Naive thymus-derived CD4-positive, alpha-beta T cell (primary cell): ENCODE results near the gene SPOP. TPM values are rescaled to one million over a fixed set of nuclear protein-coding genes. Genes with fewer than 3 reads are reported as not detected.

Source experiments
- ATAC-seq: fragments of 150-1000 bp; cut with Tn5 transposase; 2 replicates; pipeline ENCODE4 v1.10.0; 2021; ENCODE audit warnings: mild to moderate bottlenecking, moderate library complexity
- CTCF ChIA-PET: fragments of 350-600 bp; sonication (Branson Sonifier 250); formaldehyde crosslinking; loops from one replicate; lab custom pipeline; 2021; ENCODE audit warnings: antibody characterized with exemption; lab: Charles Lee
- POLR2A ChIA-PET: fragments of 350-600 bp; sonication (Branson Sonifier 250); formaldehyde crosslinking; loops from one replicate; lab custom pipeline; 2021; ENCODE audit warnings: antibody characterized with exemption, inconsistent platforms; lab: Charles Lee
- DNase-seq, 9 donors: peaks; one replicate each; pipeline versions ENCODE4 v3.0.0 to v3.0.0-alpha.2; 2020 to 2022; ENCODE audit warnings: mixed read lengths in 1 of 9
- H3K27ac ChIP-seq: one replicate; pipeline ENCODE4 v1.7.0; 2013; ENCODE audit warnings: mild to moderate bottlenecking, low read depth, low read length, moderate library complexity
- H3K27me3 ChIP-seq, 2 donors: one replicate each; pipeline ENCODE4 v1.7.0; 2013; ENCODE audit warnings: low read length in 2 of 2, mild to moderate bottlenecking in 2 of 2, moderate library complexity in 2 of 2; ENCODE audit not compliant: control insufficient read depth in 2 of 2, insufficient read depth in 2 of 2
- H3K36me3 ChIP-seq, 3 experiments: 1 replicate in 2 of 3; 2 replicates in 1 of 3; pipeline ENCODE4 v1.7.0; 2013; ENCODE audit warnings: low read length in 3 of 3, mild to moderate bottlenecking in 3 of 3, moderate library complexity in 1 of 3; ENCODE audit not compliant: insufficient read depth in 3 of 3, control insufficient read depth in 2 of 3
- H3K4me1 ChIP-seq, 2 donors: one replicate each; pipeline ENCODE4 v1.7.0; 2013; ENCODE audit warnings: low read length in 2 of 2, mild to moderate bottlenecking in 2 of 2, moderate library complexity in 1 of 2; ENCODE audit not compliant: control insufficient read depth in 2 of 2, insufficient read depth in 2 of 2
- H3K4me3 ChIP-seq: 2 replicates; pipeline ENCODE4 v1.7.0; 2013; ENCODE audit warnings: mild to moderate bottlenecking, low read length
- H3K9me3 ChIP-seq, 3 experiments: 1 replicate in 2 of 3; 2 replicates in 1 of 3; pipeline ENCODE4 v1.7.0; 2013; ENCODE audit warnings: low read length in 3 of 3; ENCODE audit not compliant: control insufficient read depth in 2 of 3
- H3K27ac Mint-ChIP-seq, 9 donors: one replicate each; pipeline ENCODE4 v1.8.0; 2020 to 2022; ENCODE audit warnings: mixed read lengths in 9 of 9, mild to moderate bottlenecking in 8 of 9, moderate library complexity in 5 of 9, inconsistent platforms in 2 of 9
- H3K27me3 Mint-ChIP-seq, 5 donors: one replicate each; pipeline ENCODE4 v1.8.0; 2021 to 2022; ENCODE audit warnings: mixed read lengths in 5 of 5, mild to moderate bottlenecking in 1 of 5
- H3K36me3 Mint-ChIP-seq, 5 donors: one replicate each; pipeline ENCODE4 v1.8.0; 2020 to 2022; ENCODE audit warnings: mixed read lengths in 5 of 5, mild to moderate bottlenecking in 3 of 5, inconsistent platforms in 1 of 5
- H3K4me1 Mint-ChIP-seq, 7 donors: one replicate each; pipeline ENCODE4 v1.8.0; 2020 to 2022; ENCODE audit warnings: mixed read lengths in 7 of 7, mild to moderate bottlenecking in 3 of 7, inconsistent platforms in 1 of 7
- H3K4me3 Mint-ChIP-seq, 10 donors: one replicate each; pipeline ENCODE4 v1.8.0; 2020 to 2022; ENCODE audit warnings: mild to moderate bottlenecking in 10 of 10, mixed read lengths in 10 of 10, moderate library complexity in 6 of 10, inconsistent platforms in 2 of 10
- H3K9me3 Mint-ChIP-seq, 11 donors: one replicate each; pipeline ENCODE4 v1.8.0; 2020 to 2022; ENCODE audit warnings: mixed read lengths in 11 of 11, mild to moderate bottlenecking in 4 of 11, inconsistent platforms in 1 of 11, moderate library complexity in 1 of 11
- intact Hi-C, 2 donors: fragments of 100-400 bp; cut with micrococcal nuclease; formaldehyde crosslinking; loops; one replicate each; pipeline ENCODE4 v1.15.1; 2023
- polyA plus RNA-seq, 2 donors: library from polyadenylated mRNA; unstranded; fragments of 300-500 nt; fragmentation: Illumina TruSeq; gene quantifications; one replicate each; pipeline ENCODE4 v1.2.3, GENCODE V29; 2021
- total RNA-seq, 6 experiments: library from RNA in 5 of 6; stranded (reverse) in 5 of 6; gene quantifications; 1 replicate in 5 of 6; 2 replicates in 1 of 6; pipeline ENCODE4 v1.2.3 and lab custom pipeline; 2021 to 2026

The SPOP gene
- total and polyA plus RNA-seq, 7 experiments from 2014 or later = 59.6 to 151 (median 81.2) TPM

GRCh38 chr17:49589577-49589927 lies 88.3 kb downstream of the SPOP start:
- POLR2A ChIA-PET = interaction anchor here (0.5 kb wide), 1 partner anchor 232 kb away, joined by 3 read pairs; no protein-coding TSS in a partner anchor
- CTCF ChIA-PET = interaction anchor here (1.2 kb wide), 1 partner anchor 20 kb away, joined by 3 read pairs; no protein-coding TSS in a partner anchor
- Histone ChIP-seq H3K4me3 (no peak overlapping the region), H3K9me3 (no peaks in the 10 kb centered on the region), H3K27me3 (no peaks in the 10 kb centered on the region), H3K4me1 (no peaks in the 10 kb centered on the region), H3K36me3 (peaks cover 0 to 3% (median 0%) of the 10 kb centered on the region in 3 experiments), H3K27ac (no peak overlapping the region)
- Mint-ChIP-seq H3K27ac (peak overlapping the region in 3 of 9 donors; percentile 9 to 59 (median 22)), H3K36me3 (peaks cover 0 to 22% (median 8%) of the 10 kb centered on the region in 5 donors), H3K27me3 (no peaks in the 10 kb centered on the region), H3K4me1 (peaks cover 0 to 10% (median 0%) of the 10 kb centered on the region in 7 donors), H3K4me3 (no peak overlapping the region), H3K9me3 (peaks cover 0 to 2% (median 0%) of the 10 kb centered on the region in 11 donors)
- intact Hi-C loops = no loop called here
- DNase-seq = no peak
- ATAC-seq = no peak

DNA sequence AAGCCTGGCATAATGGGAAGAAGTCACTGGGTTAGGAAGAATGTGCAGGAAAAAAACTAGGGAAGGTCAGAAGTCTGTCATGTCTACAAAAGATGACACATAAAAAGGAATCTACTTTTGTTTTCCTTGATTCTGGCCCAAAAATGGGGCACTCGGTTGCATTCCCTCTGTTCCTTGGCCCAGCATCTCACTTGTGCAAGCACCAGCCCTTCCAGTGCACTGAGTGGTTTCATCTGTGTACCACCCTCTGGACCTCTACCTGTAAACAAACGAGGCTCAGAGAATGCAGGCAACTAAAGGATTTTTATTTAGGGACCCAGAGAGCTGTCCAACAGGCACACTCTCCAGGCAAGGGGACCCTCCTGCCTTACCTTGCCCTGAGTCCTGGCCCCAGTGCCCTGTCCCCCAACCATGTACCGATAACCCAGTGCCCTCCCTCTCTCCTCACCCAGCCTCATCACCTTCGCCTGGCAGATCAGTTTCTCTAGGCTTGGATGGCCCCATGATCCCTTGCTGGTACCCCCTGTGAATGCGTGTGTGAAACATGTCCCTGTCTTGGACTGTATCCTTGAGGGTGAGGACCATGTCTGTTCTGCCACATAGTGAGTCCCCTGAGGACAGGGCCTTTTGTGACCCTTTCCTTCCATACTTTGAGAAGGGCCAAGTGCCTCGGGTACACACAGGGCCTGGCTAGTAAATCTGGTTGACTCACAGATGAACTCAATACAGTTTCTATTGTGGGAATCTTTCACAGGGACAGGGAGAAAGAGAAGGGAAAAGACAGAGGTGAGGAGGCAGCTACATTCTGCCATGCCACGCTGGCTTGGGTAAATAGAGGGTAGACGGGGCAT lies 88.9 kb downstream of the SPOP start:
- H3K36me3 Mint-ChIP-seq = peaks cover 0 to 22% (median 8%) of the 10 kb centered on the region in 5 donors
- Histone ChIP-seq H3K9me3 (no peaks in the 10 kb centered on the region), H3K4me1 (no peaks in the 10 kb centered on the region), H3K36me3 (peaks cover 0 to 3% (median 0%) of the 10 kb centered on the region in 3 experiments), H3K27ac (no peak overlapping the region), H3K27me3 (no peaks in the 10 kb centered on the region), H3K4me3 (no peak overlapping the region)
- no peak for ATAC-seq
- peak overlapping the region in 3 of 9 donors; percentile 52 to 81 (median 53) for H3K27ac Mint-ChIP-seq
- CTCF ChIA-PET = interaction anchor here (1.2 kb wide), 1 partner anchor 20 kb away, joined by 3 read pairs; no protein-coding TSS in a partner anchor
- H3K9me3 Mint-ChIP-seq = peaks cover 0 to 2% (median 0%) of the 10 kb centered on the region in 11 donors
- H3K4me1 Mint-ChIP-seq = peaks cover 0 to 10% (median 0%) of the 10 kb centered on the region in 7 donors
- DNase-seq = no peak
- no peaks in the 10 kb centered on the region for H3K27me3 Mint-ChIP-seq
- POLR2A ChIA-PET = no interaction called here
- intact Hi-C loops = no loop called here
- H3K4me3 Mint-ChIP-seq = no peak overlapping the region

- Histone ChIP-seq H3K4me1 (no peaks in the 10 kb centered on the region), H3K27ac (no peak overlapping the region), H3K27me3 (no peaks in the 10 kb centered on the region), H3K4me3 (no peak overlapping the region), H3K9me3 (no peaks in the 10 kb centered on the region), H3K36me3 (no peaks in the 10 kb centered on the region)
- ChIA-PET CTCF (no interaction called here), POLR2A (no interaction called here)
- peaks cover 0 to 10% (median 0%) of the 10 kb centered on the region in 7 donors for H3K4me1 Mint-ChIP-seq
- intact Hi-C loops = no loop called here
- H3K27ac Mint-ChIP-seq = peak overlapping the region in 1 of 9 donors; percentile 81
- peaks cover 0 to 22% (median 8%) of the 10 kb centered on the region in 5 donors for H3K36me3 Mint-ChIP-seq
- H3K27me3 Mint-ChIP-seq = no peaks in the 10 kb centered on the region
- no peak overlapping the region for H3K4me3 Mint-ChIP-seq
- no peak for ATAC-seq
- no peak for DNase-seq
- peaks cover 0 to 2% (median 0%) of the 10 kb centered on the region in 11 donors for H3K9me3 Mint-ChIP-seq
Observed at GRCh38 chr17:49588312-49588711, 89.6 kb downstream of the SPOP start.

GRCh38 chr17:49587366-49588073 lies 90.4 kb downstream of the SPOP start:
- no peaks in the 10 kb centered on the region for H3K4me1 ChIP-seq
- no peaks in the 10 kb centered on the region for H3K27me3 ChIP-seq
- peaks cover 0 to 10% (median 0%) of the 10 kb centered on the region in 7 donors for H3K4me1 Mint-ChIP-seq
- peak overlapping the region in 2 of 9 donors; percentile 8 to 76 for H3K27ac Mint-ChIP-seq
- H3K4me3 Mint-ChIP-seq = no peak overlapping the region
- no peak overlapping the region for H3K27ac ChIP-seq
- H3K27me3 Mint-ChIP-seq = no peaks in the 10 kb centered on the region
- ChIA-PET POLR2A (no interaction called here), CTCF (no interaction called here)
- intact Hi-C loops = no loop called here
- peaks cover 0 to 4% (median 0%) of the 10 kb centered on the region in 11 donors for H3K9me3 Mint-ChIP-seq
- ATAC-seq (no peak), DNase-seq (no peak)
- H3K4me3 ChIP-seq = no peak overlapping the region
- H3K36me3 Mint-ChIP-seq = peaks cover 0 to 18% (median 8%) of the 10 kb centered on the region in 5 donors
- H3K9me3 ChIP-seq = no peaks in the 10 kb centered on the region
- H3K36me3 ChIP-seq = no peaks in the 10 kb centered on the region

- H3K27ac ChIP-seq = no peak overlapping the region
- Mint-ChIP-seq H3K27ac (no peak overlapping the region), H3K4me1 (peaks cover 0 to 5% (median 0%) of the 10 kb centered on the region in 7 donors), H3K4me3 (no peak overlapping the region), H3K27me3 (no peaks in the 10 kb centered on the region), H3K9me3 (peaks cover 0 to 2% (median 0%) of the 10 kb centered on the region in 11 donors), H3K36me3 (peaks cover 0 to 4% (median 0%) of the 10 kb centered on the region in 5 donors)
- no peaks in the 10 kb centered on the region for H3K27me3 ChIP-seq
- intact Hi-C loops = no loop called here
- no peaks in the 10 kb centered on the region for H3K9me3 ChIP-seq
- CTCF ChIA-PET = no interaction called here
- no peaks in the 10 kb centered on the region for H3K4me1 ChIP-seq
- POLR2A ChIA-PET = no interaction called here
- ATAC-seq (no peak), DNase-seq (no peak)
- no peak overlapping the region for H3K4me3 ChIP-seq
- no peaks in the 10 kb centered on the region for H3K36me3 ChIP-seq
Observed at GRCh38 chr17:49585422-49586027, 92.4 kb downstream of the SPOP start.

DNA sequence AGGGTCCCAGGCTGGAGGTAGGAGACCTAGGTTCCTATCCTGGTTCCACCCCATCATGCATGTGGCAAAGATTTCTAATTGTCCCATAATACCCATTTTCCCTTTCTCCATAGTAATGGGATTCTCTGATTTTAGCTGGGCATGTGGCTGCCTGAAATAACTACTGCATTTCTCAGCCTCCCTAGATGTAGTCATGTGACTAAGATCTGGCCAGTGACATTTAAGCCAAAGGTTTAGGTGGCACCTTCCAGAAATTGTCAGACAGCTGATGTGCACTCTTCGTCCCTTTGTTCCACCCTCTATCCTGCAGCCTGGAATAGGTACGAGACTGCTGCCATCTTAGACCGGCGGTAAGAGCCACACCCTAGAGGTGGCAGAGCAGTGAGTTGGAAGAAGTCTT lies 94.0 kb downstream of the SPOP start:
- Mint-ChIP-seq H3K9me3 (peaks cover 0 to 2% (median 0%) of the 10 kb centered on the region in 11 donors), H3K4me1 (peaks cover 0 to 5% (median 0%) of the 10 kb centered on the region in 7 donors), H3K36me3 (peaks cover 0 to 4% (median 0%) of the 10 kb centered on the region in 5 donors), H3K27ac (peak overlapping the region in 4 of 9 donors; percentile 10 to 76 (median 37)), H3K4me3 (no peak overlapping the region), H3K27me3 (peaks cover 0 to 2% (median 2%) of the 10 kb centered on the region in 5 donors)
- Histone ChIP-seq H3K4me1 (no peaks in the 10 kb centered on the region), H3K9me3 (no peaks in the 10 kb centered on the region), H3K27me3 (no peaks in the 10 kb centered on the region), H3K27ac (no peak overlapping the region), H3K36me3 (no peaks in the 10 kb centered on the region), H3K4me3 (no peak overlapping the region)
- ChIA-PET CTCF (no interaction called here), POLR2A (no interaction called here)
- no peak for ATAC-seq
- no peak for DNase-seq
- intact Hi-C loops = no loop called here
